ENCODE measurements around the gene PHKG2. TPM values are rescaled to one million over a fixed set of nuclear protein-coding genes. Genes with fewer than 3 reads are reported as not detected.

Gene PHKG2
- total and polyA plus RNA-seq, 7 donors, result 10.1 to 21.3 (median 13.2) TPM

DNA sequence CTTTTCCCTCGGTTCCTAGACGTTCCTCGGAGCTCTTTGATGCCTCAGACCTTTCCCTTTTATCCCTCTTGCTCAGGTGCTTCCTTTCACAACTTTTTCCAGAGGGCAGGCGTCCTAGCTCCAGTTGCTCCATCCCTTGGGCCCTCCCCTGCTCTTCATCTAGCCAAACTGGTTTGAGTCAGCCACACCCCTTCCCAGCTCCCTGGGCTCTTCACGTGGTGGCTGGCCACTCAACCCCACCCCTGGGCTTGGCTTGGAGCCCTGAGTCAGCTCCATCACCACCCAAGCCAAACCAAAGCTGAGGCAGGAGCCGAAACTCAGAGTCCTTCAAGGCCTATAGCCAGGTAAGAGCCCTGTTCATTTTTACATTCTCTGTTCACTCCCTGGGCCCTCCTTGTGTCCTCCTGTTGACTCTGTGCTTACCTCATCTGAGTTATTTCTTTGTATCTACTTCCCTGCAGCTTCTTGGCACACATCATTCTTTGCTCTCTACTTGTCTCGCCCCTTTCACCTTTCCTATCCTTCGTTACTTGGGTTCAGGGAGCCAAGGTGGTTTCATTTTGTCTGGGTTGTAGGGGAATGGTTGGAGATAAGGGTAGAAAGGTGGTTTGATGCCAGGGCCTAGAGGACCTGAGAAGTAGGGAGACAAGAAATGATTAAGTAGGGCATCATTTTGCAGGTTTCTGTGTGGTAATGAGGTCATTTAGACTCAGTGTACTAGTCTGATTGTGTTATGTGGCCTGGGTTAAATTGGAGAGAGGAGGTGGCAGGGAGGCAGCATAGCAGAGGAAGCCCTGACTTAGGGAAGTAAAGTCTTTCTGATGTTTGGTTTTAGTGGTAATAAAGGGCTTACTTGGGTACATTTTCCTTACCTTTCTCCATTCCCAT, 7.6 kb upstream of the PHKG2 start:
- intact Hi-C loops (cut with DNase I), result loop anchor here (5.0 kb wide), 2 partner anchors 33 to 38 kb away; no protein-coding TSS in a partner anchor
- peak overlapping the region; percentile 19 for H3K27ac ChIP-seq
- ATAC-seq, result peak; percentile 62 to 77 (median 68)
- TF ChIP-seq, protein P1, sequence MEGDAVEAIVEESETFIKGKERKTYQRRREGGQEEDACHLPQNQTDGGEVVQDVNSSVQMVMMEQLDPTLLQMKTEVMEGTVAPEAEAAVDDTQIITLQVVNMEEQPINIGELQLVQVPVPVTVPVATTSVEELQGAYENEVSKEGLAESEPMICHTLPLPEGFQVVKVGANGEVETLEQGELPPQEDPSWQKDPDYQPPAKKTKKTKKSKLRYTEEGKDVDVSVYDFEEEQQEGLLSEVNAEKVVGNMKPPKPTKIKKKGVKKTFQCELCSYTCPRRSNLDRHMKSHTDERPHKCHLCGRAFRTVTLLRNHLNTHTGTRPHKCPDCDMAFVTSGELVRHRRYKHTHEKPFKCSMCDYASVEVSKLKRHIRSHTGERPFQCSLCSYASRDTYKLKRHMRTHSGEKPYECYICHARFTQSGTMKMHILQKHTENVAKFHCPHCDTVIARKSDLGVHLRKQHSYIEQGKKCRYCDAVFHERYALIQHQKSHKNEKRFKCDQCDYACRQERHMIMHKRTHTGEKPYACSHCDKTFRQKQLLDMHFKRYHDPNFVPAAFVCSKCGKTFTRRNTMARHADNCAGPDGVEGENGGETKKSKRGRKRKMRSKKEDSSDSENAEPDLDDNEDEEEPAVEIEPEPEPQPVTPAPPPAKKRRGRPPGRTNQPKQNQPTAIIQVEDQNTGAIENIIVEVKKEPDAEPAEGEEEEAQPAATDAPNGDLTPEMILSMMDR (IDR thresholded peaks at IDR 0.05), result no peak
- no peaks in the 10 kb centered on the region for H3K27me3 ChIP-seq (ENCODE audit: insufficient read depth in 3 of 3, low read length in 2 of 3)
- H3K4me1 ChIP-seq, result no peaks in the 10 kb centered on the region
- 41 to 53% (median 49%) methylated on average over 8 of the region's 8 CpGs for WGBS, 3 donors
- peak; percentile 83 to 91 for DNase-seq
- no peak overlapping the region for H3K4me3 ChIP-seq
- no peaks in the 10 kb centered on the region for H3K9me3 ChIP-seq
- H3K36me3 ChIP-seq (ENCODE audit: insufficient read depth in 1 of 2, low read depth in 1 of 2), result peaks cover 11 to 82% of the 10 kb centered on the region in 2 donors

DNA sequence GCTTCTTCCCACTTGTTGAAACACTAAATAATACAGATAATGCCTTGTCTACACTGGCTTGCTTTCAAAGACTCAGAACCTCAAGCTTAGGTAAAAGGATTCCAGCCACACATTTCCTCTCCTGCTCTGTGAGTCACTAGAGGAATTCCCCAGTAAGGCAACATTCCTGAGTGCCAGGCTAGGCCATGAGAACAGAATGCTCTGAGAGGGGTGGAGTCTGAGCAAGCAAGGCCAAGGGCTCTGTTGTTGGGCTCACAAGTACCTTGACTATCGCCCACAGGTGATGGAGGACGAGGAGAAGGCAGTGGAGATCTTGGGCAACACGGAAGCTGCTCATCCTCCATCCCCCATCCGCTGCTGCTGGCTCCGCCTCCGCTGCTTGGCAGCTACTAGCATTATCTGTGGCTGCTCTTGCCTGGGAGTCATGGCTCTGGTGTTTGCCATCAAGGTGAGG, 6.7 kb upstream of the PHKG2 start:
- WGBS, 3 donors, result 79 to 91% (median 82%) methylated on average over 6 of the region's 6 CpGs
- no peaks in the 10 kb centered on the region for H3K27me3 ChIP-seq (ENCODE audit: insufficient read depth in 3 of 3, low read length in 2 of 3)
- intact Hi-C loops (cut with DNase I), result loop anchor here (5.0 kb wide), 2 partner anchors 34 to 39 kb away; no protein-coding TSS in a partner anchor
- TF ChIP-seq, protein P1 (IDR thresholded peaks at IDR 0.05), result no peak
- peak in 1 of 4 donors; percentile 19 for ATAC-seq
- DNase-seq, result no peak
- no peaks in the 10 kb centered on the region for H3K9me3 ChIP-seq
- no peaks in the 10 kb centered on the region for H3K4me1 ChIP-seq
- H3K27ac ChIP-seq, result no peak overlapping the region
- peaks cover 11 to 78% of the 10 kb centered on the region in 2 donors for H3K36me3 ChIP-seq (ENCODE audit: insufficient read depth in 1 of 2, low read depth in 1 of 2)
- H3K4me3 ChIP-seq, result no peak overlapping the region

DNA sequence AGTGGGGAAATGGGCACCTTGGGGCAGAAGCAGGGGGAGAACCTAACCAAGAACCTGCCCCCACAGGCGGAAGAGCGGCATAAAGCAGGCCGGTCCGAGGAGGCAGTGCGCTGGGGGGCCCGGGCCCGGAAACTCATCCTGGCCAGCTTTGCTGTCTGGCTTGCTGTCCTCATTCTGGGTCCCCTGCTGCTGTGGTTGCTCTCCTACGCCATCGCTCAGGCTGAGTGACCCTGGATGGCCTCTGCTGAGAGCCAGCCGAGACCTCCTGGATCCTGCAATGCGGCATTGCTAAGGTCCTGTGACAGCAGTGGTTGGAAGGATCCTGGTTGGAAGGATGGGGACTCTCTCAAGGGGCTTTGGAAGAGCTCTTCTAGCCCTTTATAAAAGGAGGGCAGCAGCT, 4.5 kb upstream of the PHKG2 start:
- Histone ChIP-seq H3K27ac (peak overlapping the region; percentile 36), H3K36me3 (ENCODE audit: insufficient read depth in 1 of 2, low read depth in 1 of 2) (peaks cover 4 to 56% of the 10 kb centered on the region in 2 donors), H3K4me3 (no peak overlapping the region), H3K9me3 (no peaks in the 10 kb centered on the region), H3K27me3 (ENCODE audit: insufficient read depth in 3 of 3, low read length in 2 of 3) (no peaks in the 10 kb centered on the region), H3K4me1 (no peaks in the 10 kb centered on the region)
- TF ChIP-seq, protein P1 (IDR thresholded peaks at IDR 0.05), result no peak
- intact Hi-C loops (cut with DNase I), result loop anchor here (5.0 kb wide), 2 partner anchors 36 to 41 kb away; no protein-coding TSS in a partner anchor
- ATAC-seq, result no peak
- WGBS, 3 donors, result 57 to 86% (median 76%) methylated on average over 11 of the region's 11 CpGs
- DNase-seq, result peak; percentile 56 to 79

DNA sequence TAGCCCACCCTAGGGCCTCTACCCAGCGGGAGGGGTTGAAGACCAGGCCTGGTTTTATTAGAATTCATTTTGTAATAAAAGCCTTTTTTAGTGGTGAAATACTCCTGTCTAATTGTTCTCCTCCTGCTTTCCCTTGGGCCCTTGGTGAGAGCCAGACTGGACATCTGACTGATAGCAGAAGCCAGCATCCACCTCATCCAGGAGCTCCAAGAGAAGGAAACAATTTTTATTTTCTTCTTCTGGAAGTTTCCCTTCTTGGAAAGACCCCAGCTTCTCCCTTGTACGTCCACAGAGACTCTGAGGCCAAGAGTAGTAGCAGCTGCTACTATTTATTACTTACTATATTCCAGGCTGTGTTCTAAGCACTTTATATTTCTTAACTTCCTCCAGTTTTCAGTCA, 4.0 kb upstream of the PHKG2 start:
- TF ChIP-seq, protein P1 (IDR thresholded peaks at IDR 0.05), result no peak
- intact Hi-C loops (cut with DNase I), result loop anchor here (5.0 kb wide), 2 partner anchors 37 to 42 kb away; no protein-coding TSS in a partner anchor
- 38 to 57% (median 48%) methylated on average over 2 of the region's 2 CpGs for WGBS, 3 donors
- Histone ChIP-seq H3K27me3 (ENCODE audit: insufficient read depth in 3 of 3, low read length in 2 of 3) (no peaks in the 10 kb centered on the region), H3K36me3 (ENCODE audit: insufficient read depth in 1 of 2, low read depth in 1 of 2) (peaks cover 4 to 51% of the 10 kb centered on the region in 2 donors), H3K4me3 (no peak overlapping the region), H3K4me1 (no peaks in the 10 kb centered on the region), H3K27ac (peak overlapping the region; percentile 36), H3K9me3 (no peaks in the 10 kb centered on the region)
- peak in 1 of 2 donors; percentile 70 for DNase-seq
- no peak for ATAC-seq

Data from psoas muscle (tissue), 8 donors.